ENCODE results near the gene MDFIC.

Gene MDFIC

DNA sequence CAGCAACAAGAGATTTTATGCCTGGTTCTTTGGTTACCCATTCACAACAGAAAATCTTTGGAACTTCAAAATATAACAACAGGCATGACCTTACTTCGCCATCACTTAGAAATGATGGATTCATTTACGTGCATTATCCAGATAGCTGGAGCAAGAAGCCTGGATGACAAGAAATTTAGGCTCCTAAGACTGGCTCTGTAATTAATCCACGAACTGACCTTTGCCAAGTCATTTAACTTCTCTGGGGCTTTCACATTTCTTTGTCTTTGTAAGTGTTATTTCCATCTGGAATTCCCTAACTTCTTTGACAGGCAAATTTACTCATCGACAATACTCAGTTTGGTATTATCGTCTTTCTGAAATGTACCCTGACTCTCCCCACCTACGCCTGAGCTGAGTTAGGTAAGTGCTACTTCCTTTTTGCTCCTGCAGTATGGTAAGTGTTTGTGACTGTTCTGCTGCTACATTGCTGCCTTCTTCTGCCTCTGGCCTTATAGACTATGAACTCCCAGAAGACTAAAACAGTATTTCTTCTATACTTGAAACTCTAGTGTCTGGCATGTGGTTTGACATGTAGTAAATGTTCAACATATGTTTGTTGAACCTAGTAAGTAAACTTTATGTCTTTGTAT is 5.5 kb upstream of the MDFIC start:
- H3K9ac ChIP-seq (ENCODE audit: low read depth, low read length): no peak overlapping the region
- no peaks in the 10 kb centered on the region for H4K20me1 ChIP-seq (ENCODE audit: insufficient read depth, low read length)
- no peaks in the 10 kb centered on the region for H3K9me3 ChIP-seq (ENCODE audit: insufficient read depth, low read length, severe bottlenecking)
- TF ChIP-seq, protein P1, sequence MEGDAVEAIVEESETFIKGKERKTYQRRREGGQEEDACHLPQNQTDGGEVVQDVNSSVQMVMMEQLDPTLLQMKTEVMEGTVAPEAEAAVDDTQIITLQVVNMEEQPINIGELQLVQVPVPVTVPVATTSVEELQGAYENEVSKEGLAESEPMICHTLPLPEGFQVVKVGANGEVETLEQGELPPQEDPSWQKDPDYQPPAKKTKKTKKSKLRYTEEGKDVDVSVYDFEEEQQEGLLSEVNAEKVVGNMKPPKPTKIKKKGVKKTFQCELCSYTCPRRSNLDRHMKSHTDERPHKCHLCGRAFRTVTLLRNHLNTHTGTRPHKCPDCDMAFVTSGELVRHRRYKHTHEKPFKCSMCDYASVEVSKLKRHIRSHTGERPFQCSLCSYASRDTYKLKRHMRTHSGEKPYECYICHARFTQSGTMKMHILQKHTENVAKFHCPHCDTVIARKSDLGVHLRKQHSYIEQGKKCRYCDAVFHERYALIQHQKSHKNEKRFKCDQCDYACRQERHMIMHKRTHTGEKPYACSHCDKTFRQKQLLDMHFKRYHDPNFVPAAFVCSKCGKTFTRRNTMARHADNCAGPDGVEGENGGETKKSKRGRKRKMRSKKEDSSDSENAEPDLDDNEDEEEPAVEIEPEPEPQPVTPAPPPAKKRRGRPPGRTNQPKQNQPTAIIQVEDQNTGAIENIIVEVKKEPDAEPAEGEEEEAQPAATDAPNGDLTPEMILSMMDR (IDR thresholded peaks at IDR 0.05; ENCODE audit: borderline replicate concordance, extremely low read depth, low read length, poor library complexity, severe bottlenecking): no peak
- no peak for TF ChIP-seq EZH2 (IDR thresholded peaks at IDR 0.05; ENCODE audit: borderline replicate concordance, low read depth, low read length, severe bottlenecking)
- H2AFZ ChIP-seq (ENCODE audit: low read depth, low read length): no peak overlapping the region
- no peak overlapping the region for H3K4me3 ChIP-seq (ENCODE audit: low read depth in 1 of 2, low read length in 2 of 2)
- no peaks in the 10 kb centered on the region for H3K36me3 ChIP-seq (ENCODE audit: insufficient read depth, low read length)
- DNase-seq (no peak), ATAC-seq (ENCODE audit: insufficient read depth, low read depth) (no peak)
- H3K4me2 ChIP-seq (ENCODE audit: insufficient read depth, low read length): no peak overlapping the region
- no peaks in the 10 kb centered on the region for H3K27me3 ChIP-seq (ENCODE audit: insufficient read depth, low read length, poor library complexity)
- H3K4me1 ChIP-seq (ENCODE audit: insufficient read depth, low read length): no peaks in the 10 kb centered on the region
- H3K27ac ChIP-seq (ENCODE audit: low read length): no peak overlapping the region
- H3K79me2 ChIP-seq (ENCODE audit: insufficient read depth, low read length): no peaks in the 10 kb centered on the region

DNA sequence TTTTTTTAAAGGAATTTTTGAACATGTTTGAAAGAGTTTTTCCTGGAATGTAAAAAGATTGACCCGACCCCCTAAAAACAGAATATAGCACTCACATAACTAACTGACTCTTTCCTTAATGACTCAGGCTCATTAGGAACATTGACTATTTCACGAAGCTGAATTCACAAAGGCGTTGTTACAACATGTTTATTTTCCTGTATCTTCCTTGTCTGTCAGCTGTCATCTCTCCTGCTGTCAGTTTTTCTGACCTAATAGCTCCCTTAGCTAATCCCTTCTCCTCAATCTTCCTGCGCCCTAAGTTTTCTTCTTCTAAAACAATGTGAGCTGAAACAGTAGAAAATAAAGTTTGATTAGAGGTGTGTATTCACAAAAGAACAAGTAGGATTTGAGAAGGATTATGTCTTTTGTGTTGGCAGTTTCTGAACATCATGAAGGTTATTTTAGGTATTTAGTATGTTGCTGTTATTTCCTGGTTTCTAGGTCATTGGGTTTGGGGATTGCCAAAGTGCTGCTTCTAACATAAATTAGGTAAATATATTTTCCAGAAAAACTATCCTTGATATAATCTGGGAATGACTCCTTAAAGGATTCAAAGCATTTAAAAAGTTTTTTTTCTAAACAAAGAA is 4.6 kb upstream of the MDFIC start:
- TF ChIP-seq EZH2 (IDR thresholded peaks at IDR 0.05; ENCODE audit: borderline replicate concordance, low read depth, low read length, severe bottlenecking): no peak
- TF ChIP-seq, protein P1 (IDR thresholded peaks at IDR 0.05; ENCODE audit: borderline replicate concordance, extremely low read depth, low read length, poor library complexity, severe bottlenecking): no peak
- H4K20me1 ChIP-seq (ENCODE audit: insufficient read depth, low read length): no peaks in the 10 kb centered on the region
- H3K4me2 ChIP-seq (ENCODE audit: insufficient read depth, low read length): no peak overlapping the region
- H3K79me2 ChIP-seq (ENCODE audit: insufficient read depth, low read length): 0 out of 2 replicates have a peak, but pooled peaks cover under 1% of the 10 kb centered on the region
- DNase-seq (no peak), ATAC-seq (ENCODE audit: insufficient read depth, low read depth) (no peak)
- H2AFZ ChIP-seq (ENCODE audit: low read depth, low read length): no peak overlapping the region
- peaks cover 7% of the 10 kb centered on the region for H3K4me1 ChIP-seq (ENCODE audit: insufficient read depth, low read length)
- H3K4me3 ChIP-seq (ENCODE audit: low read depth in 1 of 2, low read length in 2 of 2): no peak overlapping the region
- H3K9me3 ChIP-seq (ENCODE audit: insufficient read depth, low read length, severe bottlenecking): no peaks in the 10 kb centered on the region
- H3K27ac ChIP-seq (ENCODE audit: low read length): no peak overlapping the region
- H3K27me3 ChIP-seq (ENCODE audit: insufficient read depth, low read length, poor library complexity): no peaks in the 10 kb centered on the region
- no peak overlapping the region for H3K9ac ChIP-seq (ENCODE audit: low read depth, low read length)
- H3K36me3 ChIP-seq (ENCODE audit: insufficient read depth, low read length): no peaks in the 10 kb centered on the region

DNA sequence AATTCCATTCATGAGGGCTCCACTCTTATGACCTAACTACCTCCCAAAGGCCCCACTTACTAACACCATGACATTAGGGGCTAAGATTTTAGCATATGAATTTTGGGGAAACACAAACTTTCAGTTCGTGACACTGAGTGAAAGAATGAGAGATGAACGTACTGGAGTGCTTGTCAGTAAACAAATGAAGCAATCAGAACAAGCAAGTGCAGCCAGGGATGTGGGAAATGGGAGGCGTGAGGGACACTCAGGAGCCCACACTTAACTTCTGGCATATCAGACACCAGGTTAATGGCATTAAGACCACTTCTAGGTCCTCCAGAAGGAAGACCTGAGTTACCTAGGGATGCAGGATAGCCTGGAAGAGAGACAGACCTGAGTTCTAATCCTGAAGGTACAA is 2.3 kb upstream of the MDFIC start:
- peaks cover 23% of the 10 kb centered on the region for H3K79me2 ChIP-seq (ENCODE audit: insufficient read depth, low read length)
- no peaks in the 10 kb centered on the region for H3K9me3 ChIP-seq (ENCODE audit: insufficient read depth, low read length, severe bottlenecking)
- no peak overlapping the region for H3K4me2 ChIP-seq (ENCODE audit: insufficient read depth, low read length)
- TF ChIP-seq, protein P1 (IDR thresholded peaks at IDR 0.05; ENCODE audit: borderline replicate concordance, extremely low read depth, low read length, poor library complexity, severe bottlenecking): no peak
- no peak for TF ChIP-seq EZH2 (IDR thresholded peaks at IDR 0.05; ENCODE audit: borderline replicate concordance, low read depth, low read length, severe bottlenecking)
- peaks cover 15% of the 10 kb centered on the region for H3K4me1 ChIP-seq (ENCODE audit: insufficient read depth, low read length)
- no peaks in the 10 kb centered on the region for H4K20me1 ChIP-seq (ENCODE audit: insufficient read depth, low read length)
- H3K27me3 ChIP-seq (ENCODE audit: insufficient read depth, low read length, poor library complexity): no peaks in the 10 kb centered on the region
- H3K9ac ChIP-seq (ENCODE audit: low read depth, low read length): no peak overlapping the region
- no peak overlapping the region for H2AFZ ChIP-seq (ENCODE audit: low read depth, low read length)
- peaks cover 6% of the 10 kb centered on the region; the same call in 1 of the 2 replicates for H3K36me3 ChIP-seq (ENCODE audit: insufficient read depth, low read length)
- H3K4me3 ChIP-seq (ENCODE audit: low read depth in 1 of 2, low read length in 2 of 2): no peak overlapping the region
- ATAC-seq (ENCODE audit: insufficient read depth, low read depth): no peak
- no peak for DNase-seq
- H3K27ac ChIP-seq (ENCODE audit: low read length): no peak overlapping the region

All from DND-41 (cell line).